ENCODE data around the gene ABLIM3.

DNA sequence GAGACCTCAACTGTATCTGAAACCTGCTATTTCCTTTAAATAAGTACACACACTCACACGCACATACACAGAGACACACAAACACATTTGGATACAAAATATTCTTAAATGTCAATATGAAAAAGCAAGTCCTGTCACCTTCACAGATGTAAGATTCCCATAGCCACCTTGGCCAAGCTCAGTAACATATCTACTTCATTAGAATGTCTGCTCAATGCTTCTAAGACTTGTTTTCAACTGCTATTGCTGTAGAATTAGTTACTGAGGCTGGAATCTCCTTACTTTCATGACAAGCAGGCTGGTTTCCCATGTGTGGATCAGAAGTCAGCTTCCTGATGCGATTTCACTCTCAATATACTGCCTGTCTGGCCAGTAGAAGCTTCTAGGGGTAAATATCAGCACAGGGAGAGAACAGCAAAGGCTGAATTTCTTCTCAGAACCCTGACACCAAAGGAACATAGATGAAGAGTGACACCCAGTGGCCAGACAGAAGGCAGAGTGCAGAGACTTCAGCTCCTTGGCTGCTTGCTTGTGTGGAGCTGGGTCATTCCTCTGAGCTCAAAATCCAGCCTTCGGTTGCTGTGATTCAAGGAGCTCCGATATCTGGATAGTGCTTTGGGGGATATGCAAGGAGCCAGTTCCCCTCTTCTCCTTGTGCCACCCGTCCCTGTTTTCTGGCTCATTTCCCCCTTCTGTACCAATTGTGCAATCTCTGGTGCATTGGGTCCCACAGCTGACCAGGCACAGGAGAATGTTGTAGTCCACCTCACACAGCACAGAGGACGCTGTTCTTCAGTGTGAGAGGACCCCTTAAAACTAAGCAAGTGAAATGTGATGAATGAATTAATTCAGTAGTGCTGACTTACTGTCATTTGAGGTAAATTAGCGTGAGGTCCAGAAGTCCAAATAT is 26.6 kb upstream of the ABLIM3 start:
- TF ChIP-seq, protein P1, sequence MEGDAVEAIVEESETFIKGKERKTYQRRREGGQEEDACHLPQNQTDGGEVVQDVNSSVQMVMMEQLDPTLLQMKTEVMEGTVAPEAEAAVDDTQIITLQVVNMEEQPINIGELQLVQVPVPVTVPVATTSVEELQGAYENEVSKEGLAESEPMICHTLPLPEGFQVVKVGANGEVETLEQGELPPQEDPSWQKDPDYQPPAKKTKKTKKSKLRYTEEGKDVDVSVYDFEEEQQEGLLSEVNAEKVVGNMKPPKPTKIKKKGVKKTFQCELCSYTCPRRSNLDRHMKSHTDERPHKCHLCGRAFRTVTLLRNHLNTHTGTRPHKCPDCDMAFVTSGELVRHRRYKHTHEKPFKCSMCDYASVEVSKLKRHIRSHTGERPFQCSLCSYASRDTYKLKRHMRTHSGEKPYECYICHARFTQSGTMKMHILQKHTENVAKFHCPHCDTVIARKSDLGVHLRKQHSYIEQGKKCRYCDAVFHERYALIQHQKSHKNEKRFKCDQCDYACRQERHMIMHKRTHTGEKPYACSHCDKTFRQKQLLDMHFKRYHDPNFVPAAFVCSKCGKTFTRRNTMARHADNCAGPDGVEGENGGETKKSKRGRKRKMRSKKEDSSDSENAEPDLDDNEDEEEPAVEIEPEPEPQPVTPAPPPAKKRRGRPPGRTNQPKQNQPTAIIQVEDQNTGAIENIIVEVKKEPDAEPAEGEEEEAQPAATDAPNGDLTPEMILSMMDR (IDR thresholded peaks at IDR 0.05): peak; percentile 33 to 52 (median 51)
- TF ChIP-seq POLR2A (IDR thresholded peaks at IDR 0.05) (no peak), POLR2AphosphoS5 (IDR thresholded peaks at IDR 0.05; ENCODE audit: insufficient read depth in 1 of 2, low read depth in 1 of 2) (no peak)
